IMR-90 (cell line): ENCODE measurements around the gene IL17C. TPM values are rescaled to one million over a fixed set of nuclear protein-coding genes. Genes with fewer than 3 reads are reported as not detected.
A peak's percentile ranks its signal among the peaks of the same experiment; 100 is the strongest.

Source experiments
- ATAC-seq: fragments of 200-7000 bp; cut with Tn5 transposase; 2 replicates; pipeline ENCODE4 v1.9.1; 2020; ENCODE audit warnings: low read depth, mild to moderate bottlenecking, moderate library complexity
- BruUV-seq: library from RNA; stranded (reverse); fragments of 400-500 nt; replicated peaks from 2 replicates; lab custom pipeline; 2021; lab: Mats Ljungman, UMichigan
- CTCF ChIA-PET: fragments of 300-600 bp; formaldehyde crosslinking; extraction: SDS; loops from one replicate; lab custom pipeline; 2021; ENCODE audit warnings: antibody characterized with exemption; lab: Yijun Ruan, JAX
- POLR2A ChIA-PET: fragments of 300-600 bp; sonication (Branson Sonifier 250); formaldehyde crosslinking; loops from one replicate; lab custom pipeline; 2022; ENCODE audit warnings: antibody characterized with exemption; ENCODE audit not compliant: unreplicated experiment; lab: Charles Lee
- DNase-seq: peaks from one replicate; pipeline ENCODE4 v3.0.0; 2013
- H2AFZ ChIP-seq: replicated peaks from 2 replicates; pipeline ENCODE3; 2013; ENCODE audit warnings: low read length, mild to moderate bottlenecking; ENCODE audit not compliant: poor library complexity
- H2AK5ac ChIP-seq: 2 replicates; pipeline ENCODE4 v1.6.1; 2013; ENCODE audit warnings: low read depth, low read length, inconsistent platforms
- H2AK9ac ChIP-seq: replicated peaks from 2 replicates; pipeline ENCODE3; 2013; ENCODE audit warnings: mild to moderate bottlenecking, low read depth, low read length, moderate library complexity; ENCODE audit not compliant: poor library complexity
- H2BK120ac ChIP-seq: 2 replicates; pipeline ENCODE4 v1.6.1; 2013; ENCODE audit warnings: low read depth, low read length, inconsistent platforms
- H2BK15ac ChIP-seq: 3 replicates; pipeline ENCODE4 v1.6.1; 2013; ENCODE audit warnings: low read depth, low read length, inconsistent platforms
- H2BK20ac ChIP-seq: 2 replicates; pipeline ENCODE4 v1.6.1; 2013; ENCODE audit warnings: low read depth, mild to moderate bottlenecking, inconsistent platforms, low read length, moderate library complexity
- H2BK5ac ChIP-seq: 2 replicates; pipeline ENCODE4 v1.6.1; 2013; ENCODE audit warnings: mild to moderate bottlenecking, low read depth, low read length, inconsistent platforms; ENCODE audit not compliant: poor library complexity, severe bottlenecking
- H3K14ac ChIP-seq: replicated peaks from 2 replicates; pipeline ENCODE4 v1.6.1; 2013; ENCODE audit warnings: low read depth, low read length, inconsistent platforms
- H3K18ac ChIP-seq: 2 replicates; pipeline ENCODE4 v1.6.1; 2013; ENCODE audit warnings: low read depth, low read length, control low read depth
- H3K23ac ChIP-seq: 2 replicates; pipeline ENCODE4 v1.6.1; 2013; ENCODE audit warnings: low read depth, low read length, inconsistent platforms
- H3K27ac ChIP-seq: 2 replicates; pipeline ENCODE4 v1.5.1; 2013; ENCODE audit warnings: mild to moderate bottlenecking, control low read depth, low read length; ENCODE audit not compliant: insufficient read depth
- H3K27me3 ChIP-seq: 2 replicates; pipeline ENCODE4 v1.6.1; 2013; ENCODE audit warnings: low read length; ENCODE audit not compliant: control insufficient read depth, insufficient read depth
- H3K36me3 ChIP-seq: 2 replicates; pipeline ENCODE4 v1.6.1; 2013; ENCODE audit warnings: low read length, mixed read lengths; ENCODE audit not compliant: control insufficient read depth, insufficient read depth
- H3K4ac ChIP-seq: 2 replicates; pipeline ENCODE4 v1.6.1; 2013; ENCODE audit warnings: low read depth, low read length, inconsistent platforms
- H3K4me1 ChIP-seq: 2 replicates; pipeline ENCODE4 v1.6.1; 2013; ENCODE audit warnings: low read length, mixed read lengths; ENCODE audit not compliant: control insufficient read depth, insufficient read depth
- H3K4me2 ChIP-seq: 2 replicates; pipeline ENCODE4 v1.6.1; 2013; ENCODE audit warnings: low read depth, mild to moderate bottlenecking, control low read depth, low read length, moderate library complexity
- H3K4me3 ChIP-seq: 2 replicates; pipeline ENCODE4 v1.5.1; 2013; ENCODE audit warnings: low read depth, mild to moderate bottlenecking, control low read depth, low read length, moderate library complexity; ENCODE audit not compliant: insufficient read depth
- H3K56ac ChIP-seq: 2 replicates; pipeline ENCODE4 v1.6.1; 2013; ENCODE audit warnings: low read length, inconsistent platforms; ENCODE audit not compliant: insufficient read depth; ENCODE audit errors: extremely low read depth
- H3K79me1 ChIP-seq, 2 experiments: 2 replicates each; pipeline ENCODE4 v1.6.1; 2013; ENCODE audit warnings: low read length in 2 of 2, inconsistent platforms in 1 of 2, low read depth in 1 of 2
- H3K9ac ChIP-seq: 2 replicates; pipeline ENCODE4 v1.6.1; 2013; ENCODE audit warnings: low read depth, low read length, control low read depth
- H3K9me1 ChIP-seq: 2 replicates; pipeline ENCODE4 v1.6.1; 2013; ENCODE audit warnings: low read length, inconsistent platforms; ENCODE audit not compliant: insufficient read depth
- H3K9me3 ChIP-seq: 2 replicates; pipeline ENCODE4 v1.6.1; 2013; ENCODE audit warnings: low read length; ENCODE audit not compliant: control insufficient read depth, insufficient read depth
- H4K20me1 ChIP-seq: 2 replicates; pipeline ENCODE4 v1.6.1; 2013; ENCODE audit warnings: low read length, inconsistent platforms; ENCODE audit not compliant: insufficient read depth
- H4K5ac ChIP-seq: 2 replicates; pipeline ENCODE4 v1.6.1; 2013; ENCODE audit warnings: mild to moderate bottlenecking, low read depth, low read length, control low read depth
- H4K8ac ChIP-seq, 2 experiments: 2 replicates each; pipeline ENCODE4 v1.6.1; 2013; ENCODE audit warnings: low read depth in 2 of 2, low read length in 2 of 2, control low read depth in 1 of 2, inconsistent platforms in 1 of 2
- H4K91ac ChIP-seq: 2 replicates; pipeline ENCODE4 v1.6.1; 2013; ENCODE audit warnings: low read depth, low read length, inconsistent platforms; ENCODE audit not compliant: insufficient read depth
- CEBPB ChIP-seq: IDR thresholded peaks from 2 replicates; pipeline ENCODE4 v1.6.1; 2012; ENCODE audit warnings: low read depth, low read length, improper control_type of control experiment
- MXI1 ChIP-seq: IDR thresholded peaks from 2 replicates; pipeline ENCODE4 v1.6.1; 2012; ENCODE audit warnings: low read depth, mild to moderate bottlenecking, low read length, moderate library complexity, borderline replicate concordance
- NFE2L2 ChIP-seq: fragments of 150-350 bp; IDR thresholded peaks from 2 replicates; pipeline ENCODE4 v1.6.1; 2016; ENCODE audit warnings: low read depth, mild to moderate bottlenecking, low read length
- WGBS, 2 experiments: methylation state at CpG; one replicate each; pipeline versions ENCODE4 v1.1.5 to v1.1.7; 2013; ENCODE audit warnings: missing lambda C conversion rate in 2 of 2; ENCODE audit not compliant: insufficient read length in 1 of 2; ENCODE audit errors: extremely low coverage in 2 of 2; 5-methylcytosine and 5-hydroxymethylcytosine counted together
- dilution Hi-C: fragments of 300-500 bp; cut with HindIII; formaldehyde crosslinking; loops from one replicate; pipeline ENCODE4 v1.14.3; 2018; ENCODE audit warnings: low sequenced_read_pairs; ENCODE audit not compliant: unreplicated experiment
- in situ Hi-C: fragments of 300-500 bp; cut with MboI; formaldehyde crosslinking; loops from 3 replicates; pipeline ENCODE4 v1.14.3; 2019; ENCODE audit warnings: low sequenced_read_pairs, inconsistent platforms, mixed read lengths
- intact Hi-C: fragments of 100-400 bp; cut with micrococcal nuclease; formaldehyde crosslinking; loops from 2 replicates; pipeline ENCODE4 v1.10.0; 2022
- polyA plus RNA-seq, 3 experiments: library from polyadenylated mRNA; depleted of rRNA; stranded (reverse); fragments of >200 nt; gene quantifications; 2 replicates each; pipeline ENCODE4 v1.2.3, GENCODE V29; 2012; ENCODE audit warnings: low replicate concordance in 1 of 3
- total RNA-seq: library from RNA; depleted of rRNA; stranded (reverse); fragments of >200 nt; gene quantifications from 2 replicates; pipeline ENCODE4 v1.2.3, GENCODE V29; 2012

The IL17C gene
- total and polyA plus RNA-seq, 2 of the 4 experiments (the other 2 are of a cell fraction): 0.09 TPM; not detected in 1

GRCh38 chr16:88634141-88634993, 4.0 kb upstream of the IL17C start:
- Histone ChIP-seq H3K23ac (no peak overlapping the region), H3K27me3 (peaks cover 16% of the 10 kb centered on the region), H2AK9ac (peak overlapping the region; percentile 89), H2AFZ (peak overlapping the region; percentile 90), H3K36me3 (peaks cover 34% of the 10 kb centered on the region), H4K5ac (no peak overlapping the region), H3K9me3 (no peaks in the 10 kb centered on the region), H3K18ac (no peak overlapping the region), H3K56ac (no peak overlapping the region), H3K9me1 (peaks cover 2% of the 10 kb centered on the region; the same call in 1 of the 2 replicates), H3K4me2 (peak overlapping the region; percentile 55), H2BK20ac (no peak overlapping the region), H3K4me1 (peaks cover 11% of the 10 kb centered on the region), H2BK5ac (no peak overlapping the region), H4K8ac (peak overlapping the region in 1 of 2 experiments; percentile 63; a peak in 1 of 4 replicates), H3K14ac (no peak overlapping the region), H3K9ac (peak overlapping the region; percentile 34; the same call in 1 of the 2 replicates), H3K4ac (no peak overlapping the region), H2BK15ac (no peak overlapping the region), H4K20me1 (peaks cover 5% of the 10 kb centered on the region; the same call in 1 of the 2 replicates), H4K91ac (no peak overlapping the region), H3K4me3 (peak overlapping the region; percentile 31), H2BK120ac (no peak overlapping the region), H3K79me1 (no peaks in the 10 kb centered on the region), H2AK5ac (no peak overlapping the region), H3K27ac (no peak overlapping the region; the same call in 1 of the 2 replicates)
- ATAC-seq: peak; percentile 72
- peak; percentile 23 for DNase-seq
- WGBS, 2 experiments: 13% methylated on average over 57 of the region's 82 CpGs; no CpG with 5 or more reads in 1 of the 2 experiments
- CTCF ChIA-PET: no interaction called here
- TF ChIP-seq CEBPB (peak; percentile 66; the same call in 1 of the 2 replicates), MXI1 (no peak), NFE2L2 (no peak)
- BruUV-seq: no TSS peak
- POLR2A ChIA-PET: no interaction called here
- intact Hi-C loops: no loop called here
- dilution Hi-C loops: no loop called here
- in situ Hi-C loops: no loop called here
